ENCODE measurements around the gene CADM1. TPM values are rescaled to one million over a fixed set of nuclear protein-coding genes. Genes with fewer than 3 reads are reported as not detected.

CADM1 gene
- total RNA-seq, 1 experiment from 2014 or later, result 1.1 TPM

- no peak for DNase-seq
- ATAC-seq, result no peak
- ChIA-PET POLR2A (ENCODE audit: unreplicated experiment) (no interaction called here), CTCF (no interaction called here)
- no peak overlapping the region for H3K4me3 ChIP-seq (ENCODE audit: low read length)
- H3K27me3 ChIP-seq (ENCODE audit: low read length), result no peaks in the 10 kb centered on the region
- no peak for TF ChIP-seq EZH2 (IDR thresholded peaks at IDR 0.05; ENCODE audit: low read length, unreplicated experiment)
- no peak for TF ChIP-seq CTCF (conservative IDR thresholded peaks at IDR 0.05; ENCODE audit: low read depth, low read length)
- no peak for TF ChIP-seq EZH2phosphoT487 (IDR thresholded peaks at IDR 0.05; ENCODE audit: borderline replicate concordance, low read length)
- no peak overlapping the region for H3K4me2 ChIP-seq (ENCODE audit: low read length)
- intact Hi-C loops (cut with micrococcal nuclease), result no loop called here
- no peak overlapping the region for H3K9ac ChIP-seq (ENCODE audit: low read length)
- H3K79me2 ChIP-seq (ENCODE audit: low read length), result no peaks in the 10 kb centered on the region
- H3K9me2 ChIP-seq (replicated peaks; ENCODE audit: low read length), result no peaks in the 10 kb centered on the region
- H3K27ac ChIP-seq (ENCODE audit: low read length), result no peak overlapping the region
- H3K9me3 ChIP-seq (ENCODE audit: low read length), result peaks cover 16% of the 10 kb centered on the region
- H3K4me1 ChIP-seq (ENCODE audit: insufficient read depth, low read length), result no peaks in the 10 kb centered on the region
- H2AFZ ChIP-seq (ENCODE audit: low read length), result no peak overlapping the region
- H3F3A ChIP-seq (ENCODE audit: low read length, unreplicated experiment), result no peaks in the 10 kb centered on the region
- H3K36me3 ChIP-seq (ENCODE audit: low read depth, low read length), result no peaks in the 10 kb centered on the region
- H4K20me1 ChIP-seq (ENCODE audit: low read length), result no peaks in the 10 kb centered on the region
- no TSS peak for BruUV-seq (replicated peaks)
These were observed 301.2 kb downstream of the CADM1 start for GRCh38 chr11:115202900-115203552.

GRCh38 chr11:115202074-115202473 is 302.1 kb downstream of the CADM1 start:
- Histone ChIP-seq H3K4me2 (ENCODE audit: low read length) (no peak overlapping the region), H3K9me2 (replicated peaks; ENCODE audit: low read length) (no peaks in the 10 kb centered on the region), H4K20me1 (ENCODE audit: low read length) (no peaks in the 10 kb centered on the region), H3K36me3 (ENCODE audit: low read depth, low read length) (no peaks in the 10 kb centered on the region), H3K9ac (ENCODE audit: low read length) (no peak overlapping the region), H3K79me2 (ENCODE audit: low read length) (no peaks in the 10 kb centered on the region), H3K27ac (ENCODE audit: low read length) (no peak overlapping the region), H3K27me3 (ENCODE audit: low read length) (no peaks in the 10 kb centered on the region), H3K4me3 (ENCODE audit: low read length) (no peak overlapping the region), H3K4me1 (ENCODE audit: insufficient read depth, low read length) (no peaks in the 10 kb centered on the region), H3F3A (ENCODE audit: low read length, unreplicated experiment) (no peaks in the 10 kb centered on the region), H2AFZ (ENCODE audit: low read length) (no peak overlapping the region), H3K9me3 (ENCODE audit: low read length) (peaks cover 16% of the 10 kb centered on the region)
- intact Hi-C loops (cut with micrococcal nuclease), result no loop called here
- ChIA-PET POLR2A (ENCODE audit: unreplicated experiment) (no interaction called here), CTCF (no interaction called here)
- DNase-seq, result no peak
- TF ChIP-seq EZH2phosphoT487 (IDR thresholded peaks at IDR 0.05; ENCODE audit: borderline replicate concordance, low read length), result no peak
- no peak for TF ChIP-seq CTCF (conservative IDR thresholded peaks at IDR 0.05; ENCODE audit: low read depth, low read length)
- TF ChIP-seq EZH2 (IDR thresholded peaks at IDR 0.05; ENCODE audit: low read length, unreplicated experiment), result no peak
- BruUV-seq (replicated peaks), result no TSS peak
- ATAC-seq, result no peak

- Histone ChIP-seq H3K4me3 (ENCODE audit: low read length) (no peak overlapping the region), H3K9me3 (ENCODE audit: low read length) (peaks cover 16% of the 10 kb centered on the region), H3K4me2 (ENCODE audit: low read length) (no peak overlapping the region), H3F3A (ENCODE audit: low read length, unreplicated experiment) (no peaks in the 10 kb centered on the region), H3K27me3 (ENCODE audit: low read length) (no peaks in the 10 kb centered on the region), H3K79me2 (ENCODE audit: low read length) (no peaks in the 10 kb centered on the region), H3K9me2 (replicated peaks; ENCODE audit: low read length) (no peaks in the 10 kb centered on the region), H3K9ac (ENCODE audit: low read length) (no peak overlapping the region), H4K20me1 (ENCODE audit: low read length) (no peaks in the 10 kb centered on the region), H3K4me1 (ENCODE audit: insufficient read depth, low read length) (no peaks in the 10 kb centered on the region), H3K36me3 (ENCODE audit: low read depth, low read length) (no peaks in the 10 kb centered on the region), H2AFZ (ENCODE audit: low read length) (no peak overlapping the region), H3K27ac (ENCODE audit: low read length) (no peak overlapping the region)
- ATAC-seq (no peak), DNase-seq (no peak)
- intact Hi-C loops (cut with micrococcal nuclease), result no loop called here
- ChIA-PET CTCF (no interaction called here), POLR2A (ENCODE audit: unreplicated experiment) (no interaction called here)
- no TSS peak for BruUV-seq (replicated peaks)
- no peak for TF ChIP-seq EZH2phosphoT487 (IDR thresholded peaks at IDR 0.05; ENCODE audit: borderline replicate concordance, low read length)
- TF ChIP-seq CTCF (conservative IDR thresholded peaks at IDR 0.05; ENCODE audit: low read depth, low read length), result no peak
- no peak for TF ChIP-seq EZH2 (IDR thresholded peaks at IDR 0.05; ENCODE audit: low read length, unreplicated experiment)
These were observed 303.0 kb downstream of the CADM1 start for GRCh38 chr11:115201111-115201792.
